Measurements from ENCODE around the gene MEGF11.

- TF ChIP-seq CTCF (IDR thresholded peaks at IDR 0.05) (no peak), POLR2A (IDR thresholded peaks at IDR 0.05) (no peak)
These were observed 221.5 kb downstream of the MEGF11 start for GRCh38 chr15:66032006-66032405.
